OCI-LY1 (cell line): ENCODE measurements around the gene MYL3.

Experiments used
- EZH2 ChIP-seq: fragments of 200-600 bp; sonication (generic), shearing (Covaris generic); IDR thresholded peaks from 2 replicates; pipeline ENCODE4 v1.8.0; 2017; ENCODE audit warnings: borderline replicate concordance, mixed run types, mild to moderate bottlenecking, antibody characterized with exemption, low read length, moderate library complexity, mixed read lengths
- TF ChIP-seq, protein P1 (sequence below): fragments of 200-600 bp; sonication (generic), shearing (Covaris generic); IDR thresholded peaks from 2 replicates; pipeline ENCODE4 v1.5.1; 2017; ENCODE audit warnings: mild to moderate bottlenecking, antibody characterized with exemption, low read length, moderate library complexity, mixed read lengths

DNA sequence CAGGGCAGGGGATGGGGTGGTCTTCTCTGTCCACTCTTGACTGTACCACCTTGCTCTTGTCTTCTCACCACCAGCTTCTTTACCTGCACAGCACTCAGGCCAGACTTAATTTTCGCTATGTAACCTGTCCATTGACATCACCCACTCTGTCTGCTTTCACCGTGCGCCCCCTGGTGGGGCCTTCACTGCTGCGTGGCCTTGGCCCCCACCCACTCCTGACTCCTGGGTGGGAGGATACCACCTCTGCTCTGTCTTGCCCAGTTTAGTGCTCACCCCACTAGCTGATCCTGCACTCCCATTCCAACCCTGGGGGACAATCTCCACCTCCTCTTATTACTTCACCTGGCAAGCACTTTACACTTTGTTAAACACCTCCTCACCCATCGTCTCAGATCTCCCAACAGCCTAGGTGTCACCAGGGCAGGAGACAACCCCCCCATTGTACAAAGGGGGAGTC lies 32.0 kb upstream of the MYL3 start:
- no peak for TF ChIP-seq EZH2
- TF ChIP-seq, protein P1, sequence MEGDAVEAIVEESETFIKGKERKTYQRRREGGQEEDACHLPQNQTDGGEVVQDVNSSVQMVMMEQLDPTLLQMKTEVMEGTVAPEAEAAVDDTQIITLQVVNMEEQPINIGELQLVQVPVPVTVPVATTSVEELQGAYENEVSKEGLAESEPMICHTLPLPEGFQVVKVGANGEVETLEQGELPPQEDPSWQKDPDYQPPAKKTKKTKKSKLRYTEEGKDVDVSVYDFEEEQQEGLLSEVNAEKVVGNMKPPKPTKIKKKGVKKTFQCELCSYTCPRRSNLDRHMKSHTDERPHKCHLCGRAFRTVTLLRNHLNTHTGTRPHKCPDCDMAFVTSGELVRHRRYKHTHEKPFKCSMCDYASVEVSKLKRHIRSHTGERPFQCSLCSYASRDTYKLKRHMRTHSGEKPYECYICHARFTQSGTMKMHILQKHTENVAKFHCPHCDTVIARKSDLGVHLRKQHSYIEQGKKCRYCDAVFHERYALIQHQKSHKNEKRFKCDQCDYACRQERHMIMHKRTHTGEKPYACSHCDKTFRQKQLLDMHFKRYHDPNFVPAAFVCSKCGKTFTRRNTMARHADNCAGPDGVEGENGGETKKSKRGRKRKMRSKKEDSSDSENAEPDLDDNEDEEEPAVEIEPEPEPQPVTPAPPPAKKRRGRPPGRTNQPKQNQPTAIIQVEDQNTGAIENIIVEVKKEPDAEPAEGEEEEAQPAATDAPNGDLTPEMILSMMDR, result peak; percentile 97
